SK-N-SH (cell line): ENCODE data around the gene IL2RG. TPM values are rescaled to one million over a fixed set of nuclear protein-coding genes. Genes with fewer than 3 reads are reported as not detected.

Source experiments
- CTCF ChIA-PET: fragments of 300-600, 350-600 bp; formaldehyde crosslinking; extraction: SDS; loops from one replicate; lab custom pipeline; 2021; lab: Yijun Ruan, JAX
- POLR2A ChIA-PET: fragments of 350-600 bp; sonication (Branson Sonifier 250); formaldehyde crosslinking; extraction: SDS; loops from one replicate; lab custom pipeline; 2020; ENCODE audit warnings: antibody characterized with exemption, inconsistent platforms; lab: Yijun Ruan, JAX
- DNase-seq: peaks from one replicate; pipeline ENCODE4 v3.0.0; 2012
- H2AFZ ChIP-seq: fragments of 200-600 bp; sonication (generic); 2 replicates; pipeline ENCODE4 v1.8.1; 2016; ENCODE audit warnings: antibody characterized with exemption, mild to moderate bottlenecking, low read depth
- H3F3A ChIP-seq: fragments of 200-600 bp; sonication (generic); replicated peaks from 2 replicates; pipeline ENCODE3; 2016; ENCODE audit warnings: antibody characterized with exemption, mild to moderate bottlenecking; ENCODE audit not compliant: insufficient read depth
- H3K27ac ChIP-seq, 2 experiments: fragments of 200-500 bp in 1 of 2; fragments of 200-600 bp in 1 of 2; sonication (Bioruptor generic) in 1 of 2; sonication (generic), shearing (Covaris generic) in 1 of 2; 2 replicates each; pipeline versions ENCODE4 v1.5.1 to v1.6.1; 2014 to 2016; ENCODE audit warnings: low read depth in 2 of 2, inconsistent platforms in 1 of 2, low read length in 1 of 2, mild to moderate bottlenecking in 1 of 2, mixed read lengths in 1 of 2
- H3K27me3 ChIP-seq: fragments of 200-600 bp; sonication (generic), shearing (Covaris generic); 2 replicates; pipeline ENCODE4 v1.6.1; 2016; ENCODE audit warnings: mixed run types; ENCODE audit not compliant: insufficient read depth
- H3K36me3 ChIP-seq, 2 experiments: fragments of 200-500 bp in 1 of 2; fragments of 200-600 bp in 1 of 2; sonication (Bioruptor generic) in 1 of 2; sonication (generic) in 1 of 2; replicated peaks in 1 of 2; 2 replicates each; pipeline versions ENCODE3 to v1.5.1; 2014 to 2016; ENCODE audit warnings: low read length in 1 of 2, mild to moderate bottlenecking in 1 of 2; ENCODE audit not compliant: insufficient read depth in 2 of 2, control insufficient read depth in 1 of 2
- H3K4me1 ChIP-seq, 2 experiments: fragments of 200-500 bp in 1 of 2; fragments of 200-600 bp in 1 of 2; sonication (Bioruptor generic) in 1 of 2; sonication (generic), shearing (Covaris generic) in 1 of 2; 2 replicates each; pipeline versions ENCODE4 v1.5.1 to v1.6.1; 2014 to 2016; ENCODE audit warnings: low read depth in 1 of 2, low read length in 1 of 2, mixed run types in 1 of 2; ENCODE audit not compliant: insufficient read depth in 2 of 2, control insufficient read depth in 1 of 2
- H3K4me2 ChIP-seq: fragments of 200-600 bp; sonication (generic), shearing (Covaris generic); 2 replicates; pipeline ENCODE4 v1.6.1; 2017; ENCODE audit warnings: mixed run types
- H3K4me3 ChIP-seq, 2 experiments: fragments of 200-500 bp in 1 of 2; fragments of 200-600 bp in 1 of 2; sonication (Bioruptor generic) in 1 of 2; sonication (generic), shearing (Covaris generic) in 1 of 2; 2 replicates each; pipeline versions ENCODE4 v1.5.1 to v1.8.1; 2014 to 2016; ENCODE audit warnings: low read depth in 2 of 2, inconsistent platforms in 1 of 2, low read length in 1 of 2, mild to moderate bottlenecking in 1 of 2, mixed read lengths in 1 of 2, moderate library complexity in 1 of 2
- H3K79me2 ChIP-seq: fragments of 200-600 bp; sonication (generic); 2 replicates; pipeline ENCODE4 v1.8.1; 2017; ENCODE audit warnings: mild to moderate bottlenecking; ENCODE audit not compliant: insufficient read depth
- H3K9ac ChIP-seq: fragments of 200-600 bp; sonication (generic); 2 replicates; pipeline ENCODE4 v1.6.1; 2017; ENCODE audit warnings: mixed run types
- H3K9me2 ChIP-seq: fragments of 200-600 bp; sonication (generic); 2 replicates; pipeline ENCODE4 v1.6.1; 2017; ENCODE audit warnings: mixed run types
- H3K9me3 ChIP-seq: fragments of 200-600 bp; sonication (generic); 2 replicates; pipeline ENCODE4 v1.6.1; 2017; ENCODE audit warnings: mixed run types, mild to moderate bottlenecking, moderate library complexity
- H4K20me1 ChIP-seq: fragments of 200-600 bp; sonication (generic); 2 replicates; pipeline ENCODE4 v1.6.1; 2017; ENCODE audit warnings: mild to moderate bottlenecking, mixed run types; ENCODE audit not compliant: insufficient read depth
- ELF1 ChIP-seq: IDR thresholded peaks from 2 replicates; pipeline ENCODE4 v1.4.0; 2012
- EZH2phosphoT487 ChIP-seq: fragments of 200-600 bp; sonication (generic); IDR thresholded peaks from 2 replicates; pipeline ENCODE4 v1.6.1; 2017; ENCODE audit warnings: low read depth, mixed run types, mild to moderate bottlenecking, antibody characterized with exemption, moderate library complexity, borderline replicate concordance
- FOSL2 ChIP-seq: IDR thresholded peaks from 2 replicates; pipeline ENCODE4 v1.4.0; 2012; ENCODE audit warnings: low read depth, mild to moderate bottlenecking, moderate library complexity, borderline replicate concordance
- FOXJ3 ChIP-seq: sonication (generic); formaldehyde crosslinking; IDR thresholded peaks from 2 replicates; pipeline ENCODE4 v1.5.1; 2020; ENCODE audit warnings: mild to moderate bottlenecking, missing genetic modification reagents
- FOXM1 ChIP-seq: IDR thresholded peaks from 2 replicates; pipeline ENCODE4 v1.4.0; 2012; ENCODE audit warnings: low read depth, mild to moderate bottlenecking
- GABPA ChIP-seq: IDR thresholded peaks from 2 replicates; pipeline ENCODE4 v1.4.0; 2012; ENCODE audit warnings: low read depth, mild to moderate bottlenecking
- GATA2 ChIP-seq: sonication (generic); formaldehyde crosslinking; IDR thresholded peaks from 2 replicates; pipeline ENCODE4 v1.5.0; 2020; ENCODE audit warnings: mild to moderate bottlenecking, missing genetic modification reagents
- IRF3 ChIP-seq: fragments of 150-350 bp; IDR thresholded peaks from 2 replicates; pipeline ENCODE4 v1.6.1; 2016; ENCODE audit warnings: mild to moderate bottlenecking, low read depth, low read length
- MXI1 ChIP-seq: IDR thresholded peaks from 2 replicates; pipeline ENCODE4 v1.6.1; 2012; ENCODE audit warnings: mild to moderate bottlenecking, low read depth, low read length, improper control_type of control experiment
- POLR2AphosphoS5 ChIP-seq: IDR thresholded peaks from 2 replicates; pipeline ENCODE4 v1.6.1; 2012; ENCODE audit warnings: low read depth, low read length
- SIN3A ChIP-seq: IDR thresholded peaks from 2 replicates; pipeline ENCODE4 v1.6.1; 2012; ENCODE audit warnings: low read depth, mild to moderate bottlenecking, low read length, moderate library complexity, borderline replicate concordance
- TAF1 ChIP-seq: IDR thresholded peaks from 2 replicates; pipeline ENCODE4 v1.6.1; 2012; ENCODE audit warnings: low read depth, mild to moderate bottlenecking, low read length, moderate library complexity, borderline replicate concordance
- TCF12 ChIP-seq: IDR thresholded peaks from 2 replicates; pipeline ENCODE4 v1.4.0; 2012
- WGBS: methylation state at CpG from one replicate; pipeline ENCODE4 v1.1.6; 2017; ENCODE audit warnings: low lambda C conversion rate; 5-methylcytosine and 5-hydroxymethylcytosine counted together
- polyA plus RNA-seq, 3 experiments: library from polyadenylated mRNA; depleted of rRNA; stranded (reverse); fragments of >200 nt; gene quantifications; 2 replicates each; pipeline ENCODE4 v1.2.3, GENCODE V29; 2012
- TF ChIP-seq, protein P1 (sequence below): IDR thresholded peaks from 2 replicates; pipeline ENCODE4; 2012

IL2RG gene
- polyA plus RNA-seq, 1 of the 3 experiments (the other 2 are of a cell fraction), result not detected

GRCh38 chrX:71147496-71148277, 36.3 kb upstream of the IL2RG start (continued):
- no peak for TF ChIP-seq IRF3
- TF ChIP-seq, protein P1, sequence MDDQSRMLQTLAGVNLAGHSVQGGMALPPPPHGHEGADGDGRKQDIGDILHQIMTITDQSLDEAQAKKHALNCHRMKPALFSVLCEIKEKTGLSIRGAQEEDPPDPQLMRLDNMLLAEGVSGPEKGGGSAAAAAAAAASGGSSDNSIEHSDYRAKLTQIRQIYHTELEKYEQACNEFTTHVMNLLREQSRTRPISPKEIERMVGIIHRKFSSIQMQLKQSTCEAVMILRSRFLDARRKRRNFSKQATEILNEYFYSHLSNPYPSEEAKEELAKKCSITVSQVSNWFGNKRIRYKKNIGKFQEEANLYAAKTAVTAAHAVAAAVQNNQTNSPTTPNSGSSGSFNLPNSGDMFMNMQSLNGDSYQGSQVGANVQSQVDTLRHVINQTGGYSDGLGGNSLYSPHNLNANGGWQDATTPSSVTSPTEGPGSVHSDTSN, result no peak
- TF ChIP-seq POLR2AphosphoS5, result no peak
- no peak for TF ChIP-seq FOXM1

DNA sequence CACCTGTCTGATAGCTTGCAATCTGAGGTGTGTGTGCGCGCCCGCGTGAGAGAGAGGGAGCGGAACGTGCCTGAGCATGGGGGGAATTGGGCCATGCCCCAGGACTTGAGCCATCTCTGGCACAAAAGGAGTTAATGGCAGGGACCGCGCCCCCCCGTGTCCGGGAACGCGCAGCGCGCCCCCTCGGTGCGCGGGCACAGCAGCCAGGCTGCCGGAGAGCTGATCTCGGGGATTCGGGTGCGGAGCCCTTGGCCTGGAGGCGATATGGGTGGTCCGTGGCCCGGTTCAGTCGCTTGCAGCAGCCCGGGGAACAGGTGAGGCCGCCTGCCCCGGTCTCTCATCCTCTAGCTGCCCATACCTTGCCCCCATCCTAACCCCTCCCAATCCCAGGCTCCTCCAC, 33.3 kb upstream of the IL2RG start, which contains the start of gene NLGN3:
NLGN3 (plus strand) TSS at position 191 of the 400 bp plus-strand sequence. CDS start 2,909 bp downstream, outside the sequence.
- H3K79me2 ChIP-seq, result no peaks in the 10 kb centered on the region
- TF ChIP-seq GABPA, result no peak
- TF ChIP-seq FOSL2, result no peak
- TF ChIP-seq TCF12, result no peak
- no peak for TF ChIP-seq FOXM1
- no peak for TF ChIP-seq EZH2phosphoT487
- TF ChIP-seq FOXJ3 (CRISPR knock-in tag), result no peak
- no peak for TF ChIP-seq SIN3A
- TF ChIP-seq ELF1, result no peak
- TF ChIP-seq MXI1, result no peak
- TF ChIP-seq GATA2, result no peak
- TF ChIP-seq IRF3, result no peak
- no peak for TF ChIP-seq TAF1
- peaks cover 5% of the 10 kb centered on the region; the same call in 1 of the 2 replicates for H3K27me3 ChIP-seq
- H3K4me1 ChIP-seq, result peaks cover 0 to 4% of the 10 kb centered on the region in 2 experiments; a peak in 1 of 4 replicates
- no peaks in the 10 kb centered on the region for H4K20me1 ChIP-seq
- H3K4me3 ChIP-seq, result peak within 1 kb of the TSS; percentile 32 to 52; a peak in 3 of 4 replicates
- H3K27ac ChIP-seq, result no peak within 1 kb of the TSS; a peak in 1 of 4 replicates
- CTCF ChIA-PET, result no interaction called here
- peak; percentile 73 for DNase-seq
- H3K4me2 ChIP-seq, result peak within 1 kb of the TSS; percentile 24
- H3K9ac ChIP-seq, result no peak within 1 kb of the TSS
- no peaks in the 10 kb centered on the region for H3K9me2 ChIP-seq
- H2AFZ ChIP-seq, result no peak within 1 kb of the TSS
- H3K9me3 ChIP-seq, result no peaks in the 10 kb centered on the region
- WGBS, result 48% methylated on average over 14 of the region's 28 CpGs
- peaks cover 0 to 4% of the 10 kb centered on the region in 2 experiments for H3K36me3 ChIP-seq
- POLR2A ChIA-PET, result no interaction called here
- H3F3A ChIP-seq, result peaks cover 10% of the 10 kb centered on the region
